SK-N-SH (cell line): Measurements from ENCODE around the gene LYSMD3. TPM values are rescaled to one million over a fixed set of nuclear protein-coding genes. Genes with fewer than 3 reads are reported as not detected.

ENCODE experiments used
- CTCF ChIA-PET: fragments of 300-600, 350-600 bp; formaldehyde crosslinking; extraction: SDS; loops from one replicate; lab custom pipeline; 2021; lab: Yijun Ruan, JAX
- POLR2A ChIA-PET: fragments of 350-600 bp; sonication (Branson Sonifier 250); formaldehyde crosslinking; extraction: SDS; loops from one replicate; lab custom pipeline; 2020; ENCODE audit warnings: antibody characterized with exemption, inconsistent platforms; lab: Yijun Ruan, JAX
- DNase-seq: peaks from one replicate; pipeline ENCODE4 v3.0.0; 2012
- H2AFZ ChIP-seq: fragments of 200-600 bp; sonication (generic); 2 replicates; pipeline ENCODE4 v1.8.1; 2016; ENCODE audit warnings: antibody characterized with exemption, mild to moderate bottlenecking, low read depth
- H3F3A ChIP-seq: fragments of 200-600 bp; sonication (generic); replicated peaks from 2 replicates; pipeline ENCODE3; 2016; ENCODE audit warnings: antibody characterized with exemption, mild to moderate bottlenecking; ENCODE audit not compliant: insufficient read depth
- H3K27ac ChIP-seq, 2 experiments: fragments of 200-500 bp in 1 of 2; fragments of 200-600 bp in 1 of 2; sonication (Bioruptor generic) in 1 of 2; sonication (generic), shearing (Covaris generic) in 1 of 2; 2 replicates each; pipeline versions ENCODE4 v1.5.1 to v1.6.1; 2014 to 2016; ENCODE audit warnings: low read depth in 2 of 2, inconsistent platforms in 1 of 2, low read length in 1 of 2, mild to moderate bottlenecking in 1 of 2, mixed read lengths in 1 of 2
- H3K27me3 ChIP-seq: fragments of 200-600 bp; sonication (generic), shearing (Covaris generic); 2 replicates; pipeline ENCODE4 v1.6.1; 2016; ENCODE audit warnings: mixed run types; ENCODE audit not compliant: insufficient read depth
- H3K36me3 ChIP-seq, 2 experiments: fragments of 200-500 bp in 1 of 2; fragments of 200-600 bp in 1 of 2; sonication (Bioruptor generic) in 1 of 2; sonication (generic) in 1 of 2; replicated peaks in 1 of 2; 2 replicates each; pipeline versions ENCODE3 to v1.5.1; 2014 to 2016; ENCODE audit warnings: low read length in 1 of 2, mild to moderate bottlenecking in 1 of 2; ENCODE audit not compliant: insufficient read depth in 2 of 2, control insufficient read depth in 1 of 2
- H3K4me1 ChIP-seq, 2 experiments: fragments of 200-500 bp in 1 of 2; fragments of 200-600 bp in 1 of 2; sonication (Bioruptor generic) in 1 of 2; sonication (generic), shearing (Covaris generic) in 1 of 2; 2 replicates each; pipeline versions ENCODE4 v1.5.1 to v1.6.1; 2014 to 2016; ENCODE audit warnings: low read depth in 1 of 2, low read length in 1 of 2, mixed run types in 1 of 2; ENCODE audit not compliant: insufficient read depth in 2 of 2, control insufficient read depth in 1 of 2
- H3K4me2 ChIP-seq: fragments of 200-600 bp; sonication (generic), shearing (Covaris generic); 2 replicates; pipeline ENCODE4 v1.6.1; 2017; ENCODE audit warnings: mixed run types
- H3K4me3 ChIP-seq, 2 experiments: fragments of 200-500 bp in 1 of 2; fragments of 200-600 bp in 1 of 2; sonication (Bioruptor generic) in 1 of 2; sonication (generic), shearing (Covaris generic) in 1 of 2; 2 replicates each; pipeline versions ENCODE4 v1.5.1 to v1.8.1; 2014 to 2016; ENCODE audit warnings: low read depth in 2 of 2, inconsistent platforms in 1 of 2, low read length in 1 of 2, mild to moderate bottlenecking in 1 of 2, mixed read lengths in 1 of 2, moderate library complexity in 1 of 2
- H3K79me2 ChIP-seq: fragments of 200-600 bp; sonication (generic); 2 replicates; pipeline ENCODE4 v1.8.1; 2017; ENCODE audit warnings: mild to moderate bottlenecking; ENCODE audit not compliant: insufficient read depth
- H3K9ac ChIP-seq: fragments of 200-600 bp; sonication (generic); 2 replicates; pipeline ENCODE4 v1.6.1; 2017; ENCODE audit warnings: mixed run types
- H3K9me2 ChIP-seq: fragments of 200-600 bp; sonication (generic); 2 replicates; pipeline ENCODE4 v1.6.1; 2017; ENCODE audit warnings: mixed run types
- H3K9me3 ChIP-seq: fragments of 200-600 bp; sonication (generic); 2 replicates; pipeline ENCODE4 v1.6.1; 2017; ENCODE audit warnings: mixed run types, mild to moderate bottlenecking, moderate library complexity
- H4K20me1 ChIP-seq: fragments of 200-600 bp; sonication (generic); 2 replicates; pipeline ENCODE4 v1.6.1; 2017; ENCODE audit warnings: mild to moderate bottlenecking, mixed run types; ENCODE audit not compliant: insufficient read depth
- CHD2 ChIP-seq: fragments of 150-350 bp; IDR thresholded peaks from 2 replicates; pipeline ENCODE4 v1.6.1; 2018; ENCODE audit warnings: low read length; ENCODE audit not compliant: partially characterized antibody
- EZH2phosphoT487 ChIP-seq: fragments of 200-600 bp; sonication (generic); IDR thresholded peaks from 2 replicates; pipeline ENCODE4 v1.6.1; 2017; ENCODE audit warnings: low read depth, mixed run types, mild to moderate bottlenecking, antibody characterized with exemption, moderate library complexity, borderline replicate concordance
- FOSL2 ChIP-seq: IDR thresholded peaks from 2 replicates; pipeline ENCODE4 v1.4.0; 2012; ENCODE audit warnings: low read depth, mild to moderate bottlenecking, moderate library complexity, borderline replicate concordance
- FOXJ3 ChIP-seq: sonication (generic); formaldehyde crosslinking; IDR thresholded peaks from 2 replicates; pipeline ENCODE4 v1.5.1; 2020; ENCODE audit warnings: mild to moderate bottlenecking, missing genetic modification reagents
- FOXM1 ChIP-seq: IDR thresholded peaks from 2 replicates; pipeline ENCODE4 v1.4.0; 2012; ENCODE audit warnings: low read depth, mild to moderate bottlenecking
- GABPA ChIP-seq: IDR thresholded peaks from 2 replicates; pipeline ENCODE4 v1.4.0; 2012; ENCODE audit warnings: low read depth, mild to moderate bottlenecking
- GATA2 ChIP-seq: sonication (generic); formaldehyde crosslinking; IDR thresholded peaks from 2 replicates; pipeline ENCODE4 v1.5.0; 2020; ENCODE audit warnings: mild to moderate bottlenecking, missing genetic modification reagents
- MAX ChIP-seq: IDR thresholded peaks from 2 replicates; pipeline ENCODE4 v1.4.0; 2012; ENCODE audit warnings: low read depth
- MXI1 ChIP-seq: IDR thresholded peaks from 2 replicates; pipeline ENCODE4 v1.6.1; 2012; ENCODE audit warnings: mild to moderate bottlenecking, low read depth, low read length, improper control_type of control experiment
- NFIC ChIP-seq: IDR thresholded peaks from 2 replicates; pipeline ENCODE4 v1.4.0; 2012; ENCODE audit warnings: borderline replicate concordance
- NRF1 ChIP-seq: IDR thresholded peaks from 2 replicates; pipeline ENCODE4 v1.6.1; 2012; ENCODE audit warnings: low read depth, mild to moderate bottlenecking, low read length
- POLR2AphosphoS5 ChIP-seq: IDR thresholded peaks from 2 replicates; pipeline ENCODE4 v1.6.1; 2012; ENCODE audit warnings: low read depth, low read length
- RCOR1 ChIP-seq: fragments of 150-350 bp; IDR thresholded peaks from 2 replicates; pipeline ENCODE4 v1.6.1; 2017; ENCODE audit warnings: antibody characterized with exemption, low read length
- SIN3A ChIP-seq: IDR thresholded peaks from 2 replicates; pipeline ENCODE4 v1.6.1; 2012; ENCODE audit warnings: low read depth, mild to moderate bottlenecking, low read length, moderate library complexity, borderline replicate concordance
- SMC3 ChIP-seq: IDR thresholded peaks from 2 replicates; pipeline ENCODE4 v1.6.1; 2012; ENCODE audit warnings: low read depth, low read length, improper control_type of control experiment
- TAF1 ChIP-seq: IDR thresholded peaks from 2 replicates; pipeline ENCODE4 v1.6.1; 2012; ENCODE audit warnings: low read depth, mild to moderate bottlenecking, low read length, moderate library complexity, borderline replicate concordance
- YY1 ChIP-seq: IDR thresholded peaks from 2 replicates; pipeline ENCODE4 v1.4.0; 2012; ENCODE audit warnings: low read depth, mild to moderate bottlenecking
- WGBS: methylation state at CpG from one replicate; pipeline ENCODE4 v1.1.6; 2017; ENCODE audit warnings: low lambda C conversion rate; 5-methylcytosine and 5-hydroxymethylcytosine counted together
- polyA plus RNA-seq, 3 experiments: library from polyadenylated mRNA; depleted of rRNA; stranded (reverse); fragments of >200 nt; gene quantifications; 2 replicates each; pipeline ENCODE4 v1.2.3, GENCODE V29; 2012
- TF ChIP-seq, protein P1 (sequence below): IDR thresholded peaks from 2 replicates; pipeline ENCODE4 v1.4.0; 2012; ENCODE audit warnings: low read depth, borderline replicate concordance
- TF ChIP-seq, protein P2 (sequence below): fragments of 150-350 bp; IDR thresholded peaks from 2 replicates; pipeline ENCODE4 v1.6.1; 2017; ENCODE audit warnings: antibody characterized with exemption, low read length, low read depth, borderline replicate concordance
- TF ChIP-seq, protein P3 (sequence below): fragments of 200-600 bp; sonication (generic); IDR thresholded peaks from 2 replicates; pipeline ENCODE4 v1.6.1; 2017; ENCODE audit warnings: antibody characterized with exemption, mild to moderate bottlenecking, moderate library complexity
- TF ChIP-seq, protein P4 (sequence below): IDR thresholded peaks from 2 replicates; pipeline ENCODE4; 2012

LYSMD3 gene
- polyA plus RNA-seq, 1 of the 3 experiments (the other 2 are of a cell fraction) = 6.7 TPM

- TF ChIP-seq, protein P1, sequence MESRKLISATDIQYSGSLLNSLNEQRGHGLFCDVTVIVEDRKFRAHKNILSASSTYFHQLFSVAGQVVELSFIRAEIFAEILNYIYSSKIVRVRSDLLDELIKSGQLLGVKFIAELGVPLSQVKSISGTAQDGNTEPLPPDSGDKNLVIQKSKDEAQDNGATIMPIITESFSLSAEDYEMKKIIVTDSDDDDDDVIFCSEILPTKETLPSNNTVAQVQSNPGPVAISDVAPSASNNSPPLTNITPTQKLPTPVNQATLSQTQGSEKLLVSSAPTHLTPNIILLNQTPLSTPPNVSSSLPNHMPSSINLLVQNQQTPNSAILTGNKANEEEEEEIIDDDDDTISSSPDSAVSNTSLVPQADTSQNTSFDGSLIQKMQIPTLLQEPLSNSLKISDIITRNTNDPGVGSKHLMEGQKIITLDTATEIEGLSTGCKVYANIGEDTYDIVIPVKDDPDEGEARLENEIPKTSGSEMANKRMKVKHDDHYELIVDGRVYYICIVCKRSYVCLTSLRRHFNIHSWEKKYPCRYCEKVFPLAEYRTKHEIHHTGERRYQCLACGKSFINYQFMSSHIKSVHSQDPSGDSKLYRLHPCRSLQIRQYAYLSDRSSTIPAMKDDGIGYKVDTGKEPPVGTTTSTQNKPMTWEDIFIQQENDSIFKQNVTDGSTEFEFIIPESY = no peak
- TF ChIP-seq MAX = no peak
- TF ChIP-seq TAF1 = no peak
- TF ChIP-seq FOXM1 = no peak
- TF ChIP-seq, protein P2, sequence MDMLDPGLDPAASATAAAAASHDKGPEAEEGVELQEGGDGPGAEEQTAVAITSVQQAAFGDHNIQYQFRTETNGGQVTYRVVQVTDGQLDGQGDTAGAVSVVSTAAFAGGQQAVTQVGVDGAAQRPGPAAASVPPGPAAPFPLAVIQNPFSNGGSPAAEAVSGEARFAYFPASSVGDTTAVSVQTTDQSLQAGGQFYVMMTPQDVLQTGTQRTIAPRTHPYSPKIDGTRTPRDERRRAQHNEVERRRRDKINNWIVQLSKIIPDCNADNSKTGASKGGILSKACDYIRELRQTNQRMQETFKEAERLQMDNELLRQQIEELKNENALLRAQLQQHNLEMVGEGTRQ = no peak
Measured at GRCh38 chr5:90542827-90543519, 13.6 kb upstream of the LYSMD3 start (continued).

DNA sequence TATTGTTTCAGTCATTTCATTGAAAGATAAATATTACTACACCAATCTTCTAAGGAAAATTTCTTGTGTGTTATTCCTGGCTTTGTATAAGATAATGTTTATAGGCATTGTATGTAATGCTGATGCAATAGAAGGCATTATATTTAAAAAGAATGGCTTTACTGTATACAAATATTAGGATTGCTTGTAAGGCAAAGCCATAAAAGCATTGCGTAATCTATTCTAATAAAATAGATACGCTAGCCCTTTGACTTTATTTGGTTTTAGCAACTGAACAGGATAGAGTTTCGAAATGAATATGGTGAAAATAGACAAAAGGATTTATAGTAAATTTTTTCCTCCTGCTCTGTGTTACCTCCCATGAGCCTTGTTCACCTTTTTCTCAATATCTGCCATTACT, 5.5 kb upstream of the LYSMD3 start:
- Histone ChIP-seq H3K79me2 (no peaks in the 10 kb centered on the region), H3K4me1 (no peaks in the 10 kb centered on the region; a peak in 1 of 4 replicates), H3K9me3 (no peaks in the 10 kb centered on the region), H3K9me2 (no peaks in the 10 kb centered on the region), H4K20me1 (no peaks in the 10 kb centered on the region), H3K36me3 (no peaks in the 10 kb centered on the region), H3K9ac (no peak overlapping the region), H3K27me3 (peaks cover 18% of the 10 kb centered on the region), H2AFZ (no peak overlapping the region), H3K4me2 (no peak overlapping the region), H3K4me3 (no peak overlapping the region), H3F3A (no peaks in the 10 kb centered on the region), H3K27ac (no peak overlapping the region)
- WGBS = 61% methylated on average over 3 of the region's 3 CpGs
- POLR2A ChIA-PET = no interaction called here
- no peak for DNase-seq
- CTCF ChIA-PET = no interaction called here
- TF ChIP-seq MXI1 (no peak), FOSL2 (no peak), YY1 (no peak), CHD2 (no peak), NFIC (no peak), EZH2phosphoT487 (no peak), GATA2 (CRISPR knock-in tag) (no peak), SMC3 (no peak), GABPA (no peak), SIN3A (no peak), RCOR1 (no peak), FOXJ3 (CRISPR knock-in tag) (no peak), POLR2AphosphoS5 (no peak), MAX (no peak), NRF1 (no peak)
- TF ChIP-seq, protein P3, sequence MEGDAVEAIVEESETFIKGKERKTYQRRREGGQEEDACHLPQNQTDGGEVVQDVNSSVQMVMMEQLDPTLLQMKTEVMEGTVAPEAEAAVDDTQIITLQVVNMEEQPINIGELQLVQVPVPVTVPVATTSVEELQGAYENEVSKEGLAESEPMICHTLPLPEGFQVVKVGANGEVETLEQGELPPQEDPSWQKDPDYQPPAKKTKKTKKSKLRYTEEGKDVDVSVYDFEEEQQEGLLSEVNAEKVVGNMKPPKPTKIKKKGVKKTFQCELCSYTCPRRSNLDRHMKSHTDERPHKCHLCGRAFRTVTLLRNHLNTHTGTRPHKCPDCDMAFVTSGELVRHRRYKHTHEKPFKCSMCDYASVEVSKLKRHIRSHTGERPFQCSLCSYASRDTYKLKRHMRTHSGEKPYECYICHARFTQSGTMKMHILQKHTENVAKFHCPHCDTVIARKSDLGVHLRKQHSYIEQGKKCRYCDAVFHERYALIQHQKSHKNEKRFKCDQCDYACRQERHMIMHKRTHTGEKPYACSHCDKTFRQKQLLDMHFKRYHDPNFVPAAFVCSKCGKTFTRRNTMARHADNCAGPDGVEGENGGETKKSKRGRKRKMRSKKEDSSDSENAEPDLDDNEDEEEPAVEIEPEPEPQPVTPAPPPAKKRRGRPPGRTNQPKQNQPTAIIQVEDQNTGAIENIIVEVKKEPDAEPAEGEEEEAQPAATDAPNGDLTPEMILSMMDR = no peak
- TF ChIP-seq, protein P4, sequence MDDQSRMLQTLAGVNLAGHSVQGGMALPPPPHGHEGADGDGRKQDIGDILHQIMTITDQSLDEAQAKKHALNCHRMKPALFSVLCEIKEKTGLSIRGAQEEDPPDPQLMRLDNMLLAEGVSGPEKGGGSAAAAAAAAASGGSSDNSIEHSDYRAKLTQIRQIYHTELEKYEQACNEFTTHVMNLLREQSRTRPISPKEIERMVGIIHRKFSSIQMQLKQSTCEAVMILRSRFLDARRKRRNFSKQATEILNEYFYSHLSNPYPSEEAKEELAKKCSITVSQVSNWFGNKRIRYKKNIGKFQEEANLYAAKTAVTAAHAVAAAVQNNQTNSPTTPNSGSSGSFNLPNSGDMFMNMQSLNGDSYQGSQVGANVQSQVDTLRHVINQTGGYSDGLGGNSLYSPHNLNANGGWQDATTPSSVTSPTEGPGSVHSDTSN = no peak
- TF ChIP-seq, all 33 proteins: peak for 0
